VCaP (cell line): ENCODE data around the gene ANO4.

ENCODE experiments used
- H3K27ac ChIP-seq: fragments of 450-650 bp; 2 replicates; pipeline ENCODE4 v1.5.1; 2017
- CTCF ChIP-seq: fragments of 450-650 bp; conservative IDR thresholded peaks from 2 replicates; pipeline ENCODE4 v1.5.1; 2017; ENCODE audit warnings: mild to moderate bottlenecking, moderate library complexity

The ANO4 gene

GRCh38 chr12:100936661-100937060 is 142.1 kb downstream of the ANO4 start:
- TF ChIP-seq CTCF = no peak
- H3K27ac ChIP-seq = no peak overlapping the region

GRCh38 chr12:100940503-100940902 is 145.9 kb downstream of the ANO4 start:
- no peak for TF ChIP-seq CTCF
- no peak overlapping the region for H3K27ac ChIP-seq

GRCh38 chr12:100942984-100943749 is 148.6 kb downstream of the ANO4 start:
- TF ChIP-seq CTCF = no peak
- H3K27ac ChIP-seq = no peak overlapping the region

- TF ChIP-seq CTCF = no peak; the same call in none of the 2 replicates
- H3K27ac ChIP-seq = no peak overlapping the region
These were observed 157.2 kb downstream of the ANO4 start for GRCh38 chr12:100951756-100952155.

- no peak overlapping the region for H3K27ac ChIP-seq
- TF ChIP-seq CTCF = no peak
These were observed 158.6 kb downstream of the ANO4 start for GRCh38 chr12:100953217-100953616.

GRCh38 chr12:100953677-100954076 is 159.1 kb downstream of the ANO4 start:
- no peak for TF ChIP-seq CTCF
- no peak overlapping the region for H3K27ac ChIP-seq

GRCh38 chr12:100954118-100954517 is 159.5 kb downstream of the ANO4 start:
- TF ChIP-seq CTCF = no peak
- H3K27ac ChIP-seq = no peak overlapping the region
